Ascending aorta (tissue), 2 donors: ENCODE data around the gene ABCD1. TPM values are rescaled to one million over a fixed set of nuclear protein-coding genes. Genes with fewer than 3 reads are reported as not detected.

Source experiments
- DNase-seq, 2 donors: peaks; one replicate each; pipeline ENCODE4 v3.0.0-alpha.2; 2019; ENCODE audit warnings: low spot score in 2 of 2
- H3K27ac ChIP-seq, 2 donors: fragments of 200-600 bp; sonication (generic); one replicate each; pipeline ENCODE4 v1.5.1; 2016 to 2017; ENCODE audit warnings: mild to moderate bottlenecking in 1 of 2
- H3K27me3 ChIP-seq: fragments of 200-600 bp; sonication (generic); one replicate; pipeline ENCODE4 v1.5.1; 2017
- H3K36me3 ChIP-seq, 2 donors: fragments of 200-600 bp; sonication (generic); one replicate each; pipeline ENCODE4 v1.5.1; 2016
- H3K4me1 ChIP-seq, 2 donors: fragments of 200-600 bp; sonication (generic); one replicate each; pipeline ENCODE4 v1.5.1; 2016 to 2017; ENCODE audit warnings: mild to moderate bottlenecking in 1 of 2
- H3K4me3 ChIP-seq, 2 donors: fragments of 200-600 bp; sonication (generic); one replicate each; pipeline ENCODE4 v1.5.1; 2016 to 2017; ENCODE audit warnings: mild to moderate bottlenecking in 1 of 2
- H3K9me3 ChIP-seq, 2 donors: fragments of 200-600 bp; sonication (generic); one replicate each; pipeline ENCODE4 v1.5.1; 2016
- intact Hi-C: fragments of 100-400 bp; cut with DNase I; formaldehyde crosslinking; loops from one replicate; pipeline ENCODE4 v1.15.1; 2023
- total RNA-seq: library from RNA; depleted of rRNA; stranded (reverse); fragments of >200 nt; gene quantifications from one replicate; pipeline ENCODE4 v1.1.0, GENCODE V29; 2016
- TF ChIP-seq, protein P1 (sequence below), 3 experiments: fragments of 200-600 bp in 2 of 3; fragments of 450-650 bp in 1 of 3; sonication (generic) in 2 of 3; IDR thresholded peaks; one replicate each; pipeline ENCODE4 v1.5.1; 2016 to 2019; ENCODE audit warnings: antibody characterized with exemption in 3 of 3, mild to moderate bottlenecking in 1 of 3, moderate library complexity in 1 of 3

The ABCD1 gene
- total RNA-seq, 1 donor from 2014 or later: 14.7 TPM

DNA sequence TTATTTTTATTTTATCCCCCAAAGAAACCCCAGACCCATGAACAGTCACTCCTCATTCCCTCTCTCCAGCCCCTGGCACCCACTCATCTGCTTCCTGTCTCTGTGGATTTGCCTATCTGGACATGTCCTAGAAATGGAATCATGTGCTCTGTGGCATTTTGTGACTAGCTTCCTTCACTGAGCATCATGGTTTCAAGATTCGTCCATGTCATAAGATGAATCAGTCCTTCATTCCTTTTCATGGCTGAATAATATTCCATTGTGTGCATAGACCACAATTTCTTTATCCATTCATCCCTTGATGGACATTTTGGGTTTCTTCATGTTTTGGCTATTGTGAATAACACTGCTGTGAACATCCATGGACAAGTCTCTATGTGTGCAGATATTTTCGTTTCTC lies 10.2 kb downstream of the ABCD1 start:
- TF ChIP-seq, protein P1, sequence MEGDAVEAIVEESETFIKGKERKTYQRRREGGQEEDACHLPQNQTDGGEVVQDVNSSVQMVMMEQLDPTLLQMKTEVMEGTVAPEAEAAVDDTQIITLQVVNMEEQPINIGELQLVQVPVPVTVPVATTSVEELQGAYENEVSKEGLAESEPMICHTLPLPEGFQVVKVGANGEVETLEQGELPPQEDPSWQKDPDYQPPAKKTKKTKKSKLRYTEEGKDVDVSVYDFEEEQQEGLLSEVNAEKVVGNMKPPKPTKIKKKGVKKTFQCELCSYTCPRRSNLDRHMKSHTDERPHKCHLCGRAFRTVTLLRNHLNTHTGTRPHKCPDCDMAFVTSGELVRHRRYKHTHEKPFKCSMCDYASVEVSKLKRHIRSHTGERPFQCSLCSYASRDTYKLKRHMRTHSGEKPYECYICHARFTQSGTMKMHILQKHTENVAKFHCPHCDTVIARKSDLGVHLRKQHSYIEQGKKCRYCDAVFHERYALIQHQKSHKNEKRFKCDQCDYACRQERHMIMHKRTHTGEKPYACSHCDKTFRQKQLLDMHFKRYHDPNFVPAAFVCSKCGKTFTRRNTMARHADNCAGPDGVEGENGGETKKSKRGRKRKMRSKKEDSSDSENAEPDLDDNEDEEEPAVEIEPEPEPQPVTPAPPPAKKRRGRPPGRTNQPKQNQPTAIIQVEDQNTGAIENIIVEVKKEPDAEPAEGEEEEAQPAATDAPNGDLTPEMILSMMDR (IDR thresholded peaks at IDR 0.05): no peak
- H3K36me3 ChIP-seq: peaks cover 6 to 18% of the 10 kb centered on the region in 2 donors
- intact Hi-C loops: no loop called here
- no peaks in the 10 kb centered on the region for H3K4me1 ChIP-seq
- no peaks in the 10 kb centered on the region for H3K27me3 ChIP-seq
- no peak for DNase-seq
- H3K4me3 ChIP-seq: no peak overlapping the region
- no peak overlapping the region for H3K27ac ChIP-seq
- H3K9me3 ChIP-seq: no peaks in the 10 kb centered on the region

GRCh38 chrX:153735274-153735673 lies 10.6 kb downstream of the ABCD1 start:
- TF ChIP-seq, protein P1 (IDR thresholded peaks at IDR 0.05): no peak
- no peak overlapping the region for H3K27ac ChIP-seq
- no peaks in the 10 kb centered on the region for H3K9me3 ChIP-seq
- H3K4me1 ChIP-seq: no peaks in the 10 kb centered on the region
- intact Hi-C loops: no loop called here
- H3K4me3 ChIP-seq: no peak overlapping the region
- peaks cover 6 to 18% of the 10 kb centered on the region in 2 donors for H3K36me3 ChIP-seq
- no peaks in the 10 kb centered on the region for H3K27me3 ChIP-seq
- DNase-seq: peak in 1 of 2 donors; percentile 30

- TF ChIP-seq, protein P1 (IDR thresholded peaks at IDR 0.05): no peak
- H3K36me3 ChIP-seq: peaks cover 6 to 18% of the 10 kb centered on the region in 2 donors
- intact Hi-C loops: no loop called here
These were observed 11.6 kb downstream of the ABCD1 start for GRCh38 chrX:153736071-153736820.

DNA sequence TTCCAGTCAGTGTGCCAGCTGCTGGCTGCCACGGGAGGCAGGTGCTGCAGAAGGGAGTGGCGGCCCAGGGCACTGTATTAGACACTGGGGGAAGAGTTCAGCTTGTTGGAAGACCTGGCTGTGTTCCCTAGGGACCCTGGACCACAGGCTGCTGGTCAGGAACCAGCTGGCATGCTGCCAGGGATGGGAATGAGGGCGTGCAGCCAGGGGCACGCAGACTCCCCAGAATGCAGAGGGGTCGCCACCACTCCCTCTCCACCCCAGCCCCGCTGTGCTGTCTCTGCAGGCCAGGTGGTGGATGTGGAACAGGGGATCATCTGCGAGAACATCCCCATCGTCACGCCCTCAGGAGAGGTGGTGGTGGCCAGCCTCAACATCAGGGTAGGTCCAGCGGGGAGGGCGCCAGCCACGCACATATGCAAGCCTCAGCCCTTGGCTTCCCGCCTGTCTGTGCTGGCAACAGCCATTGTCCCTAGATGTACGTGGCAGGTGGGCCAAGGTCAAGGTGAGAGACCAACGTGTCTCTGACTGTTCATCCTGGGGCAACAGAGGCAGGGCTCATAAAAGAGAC lies 12.3 kb downstream of the ABCD1 start:
- TF ChIP-seq, protein P1 (IDR thresholded peaks at IDR 0.05): no peak
- peaks cover 6 to 18% of the 10 kb centered on the region in 2 donors for H3K36me3 ChIP-seq
- H3K4me1 ChIP-seq: no peaks in the 10 kb centered on the region

More at GRCh38 chrX:153736071-153736820, 11.6 kb downstream of the ABCD1 start:
- DNase-seq: no peak
- no peak overlapping the region for H3K27ac ChIP-seq
- H3K27me3 ChIP-seq: no peaks in the 10 kb centered on the region
- H3K4me1 ChIP-seq: no peaks in the 10 kb centered on the region
- H3K4me3 ChIP-seq: no peak overlapping the region
- no peaks in the 10 kb centered on the region for H3K9me3 ChIP-seq

GRCh38 chrX:153738056-153738605 lies 13.5 kb downstream of the ABCD1 start:
- Histone ChIP-seq H3K36me3 (peaks cover 6 to 18% of the 10 kb centered on the region in 2 donors), H3K27me3 (no peaks in the 10 kb centered on the region), H3K27ac (no peak overlapping the region), H3K4me1 (no peaks in the 10 kb centered on the region), H3K4me3 (no peak overlapping the region), H3K9me3 (no peaks in the 10 kb centered on the region)
- intact Hi-C loops: no loop called here
- TF ChIP-seq, protein P1 (IDR thresholded peaks at IDR 0.05): no peak
- DNase-seq: no peak

More for the DNA sequence above, 12.3 kb downstream of the ABCD1 start:
- Histone ChIP-seq H3K4me3 (no peak overlapping the region), H3K9me3 (no peaks in the 10 kb centered on the region), H3K27ac (no peak overlapping the region), H3K27me3 (no peaks in the 10 kb centered on the region)
- no peak for DNase-seq
- intact Hi-C loops: no loop called here
